Nucleus accumbens (tissue), 56 donors: ENCODE results near the gene TTC21B.

ENCODE experiments used
- DNase-seq, 56 donors: peaks; one replicate each; lab custom pipeline; 2025; lab: John Stamatoyannopoulos, UW

The TTC21B gene

GRCh38 chr2:165927353-165927752, 26.2 kb downstream of the TTC21B start:
- no peak for DNase-seq

- DNase-seq = no peak
These were observed 28.6 kb downstream of the TTC21B start for GRCh38 chr2:165924946-165925345.

GRCh38 chr2:165920748-165921147, 32.8 kb downstream of the TTC21B start:
- DNase-seq = no peak

GRCh38 chr2:165913636-165914035, 39.9 kb downstream of the TTC21B start:
- DNase-seq = no peak

GRCh38 chr2:165911981-165912380, 41.6 kb downstream of the TTC21B start:
- no peak for DNase-seq

GRCh38 chr2:165911231-165911630, 42.3 kb downstream of the TTC21B start:
- no peak for DNase-seq

GRCh38 chr2:165909466-165909865, 44.1 kb downstream of the TTC21B start:
- DNase-seq = no peak

- no peak for DNase-seq
These were observed 47.7 kb downstream of the TTC21B start for GRCh38 chr2:165905854-165906253.

- no peak for DNase-seq
These were observed 48.3 kb downstream of the TTC21B start for GRCh38 chr2:165905269-165905668.

GRCh38 chr2:165904432-165904831, 49.1 kb downstream of the TTC21B start:
- no peak for DNase-seq

GRCh38 chr2:165903406-165903805, 50.2 kb downstream of the TTC21B start:
- no peak for DNase-seq

GRCh38 chr2:165902934-165903333, 50.6 kb downstream of the TTC21B start:
- DNase-seq = no peak

- no peak for DNase-seq
These were observed 51.8 kb downstream of the TTC21B start for GRCh38 chr2:165901620-165902298.

- DNase-seq = no peak
These were observed 54.3 kb downstream of the TTC21B start for GRCh38 chr2:165899311-165899710.

GRCh38 chr2:165898381-165898780, 55.2 kb downstream of the TTC21B start:
- no peak for DNase-seq

GRCh38 chr2:165897726-165898125, 55.9 kb downstream of the TTC21B start:
- DNase-seq = no peak

GRCh38 chr2:165897074-165897473, 56.5 kb downstream of the TTC21B start:
- DNase-seq = no peak

- DNase-seq = no peak
These were observed 57.6 kb downstream of the TTC21B start for GRCh38 chr2:165895974-165896373.

- DNase-seq = no peak
These were observed 60.0 kb downstream of the TTC21B start for GRCh38 chr2:165893556-165893955.

GRCh38 chr2:165892526-165892925, 61.0 kb downstream of the TTC21B start:
- no peak for DNase-seq

- DNase-seq = no peak
These were observed 61.6 kb downstream of the TTC21B start for GRCh38 chr2:165891943-165892342.

GRCh38 chr2:165891345-165891744, 62.2 kb downstream of the TTC21B start:
- no peak for DNase-seq

- DNase-seq = no peak
These were observed 63.8 kb downstream of the TTC21B start for GRCh38 chr2:165889798-165890197.
